ENCODE results near the gene BTBD16.

- no peak for TF ChIP-seq CTCF (IDR thresholded peaks at IDR 0.05; ENCODE audit: poor library complexity)
- no peak for TF ChIP-seq EZH2phosphoT487 (IDR thresholded peaks at IDR 0.05; ENCODE audit: low read depth, severe bottlenecking, unreplicated experiment)
- TF ChIP-seq EZH2 (IDR thresholded peaks at IDR 0.05; ENCODE audit: borderline replicate concordance): no peak
Measured at GRCh38 chr10:122329416-122329815, 58.3 kb downstream of the BTBD16 start.
